ENCODE measurements around the gene MRGPRE.

The MRGPRE gene

GRCh38 chr11:3237119-3237518, 4.9 kb upstream of the MRGPRE start:
- Histone ChIP-seq H3K4me1 (ENCODE audit: control insufficient read depth, low read length) (no peaks in the 10 kb centered on the region), H3K36me3 (ENCODE audit: control insufficient read depth, low read length) (no peaks in the 10 kb centered on the region), H3F3A (ENCODE audit: control insufficient read depth, insufficient read depth) (no peaks in the 10 kb centered on the region), H4K20me1 (ENCODE audit: control insufficient read depth, insufficient read depth, low read depth, low read length) (no peaks in the 10 kb centered on the region), H3K27ac (ENCODE audit: low read depth, low read length) (no peak overlapping the region), H3K27me3 (ENCODE audit: control insufficient read depth, low read length) (no peaks in the 10 kb centered on the region), H3K4me2 (ENCODE audit: low read length) (no peak overlapping the region), H3K9me3 (ENCODE audit: control insufficient read depth, insufficient read depth, low read length) (no peaks in the 10 kb centered on the region), H3K79me2 (ENCODE audit: control insufficient read depth, low read length) (no peaks in the 10 kb centered on the region), H3K9me2 (replicated peaks; ENCODE audit: control insufficient read depth, low read length) (no peaks in the 10 kb centered on the region), H3K4me3 (ENCODE audit: low read length) (no peak overlapping the region)
- TF ChIP-seq, protein P1, sequence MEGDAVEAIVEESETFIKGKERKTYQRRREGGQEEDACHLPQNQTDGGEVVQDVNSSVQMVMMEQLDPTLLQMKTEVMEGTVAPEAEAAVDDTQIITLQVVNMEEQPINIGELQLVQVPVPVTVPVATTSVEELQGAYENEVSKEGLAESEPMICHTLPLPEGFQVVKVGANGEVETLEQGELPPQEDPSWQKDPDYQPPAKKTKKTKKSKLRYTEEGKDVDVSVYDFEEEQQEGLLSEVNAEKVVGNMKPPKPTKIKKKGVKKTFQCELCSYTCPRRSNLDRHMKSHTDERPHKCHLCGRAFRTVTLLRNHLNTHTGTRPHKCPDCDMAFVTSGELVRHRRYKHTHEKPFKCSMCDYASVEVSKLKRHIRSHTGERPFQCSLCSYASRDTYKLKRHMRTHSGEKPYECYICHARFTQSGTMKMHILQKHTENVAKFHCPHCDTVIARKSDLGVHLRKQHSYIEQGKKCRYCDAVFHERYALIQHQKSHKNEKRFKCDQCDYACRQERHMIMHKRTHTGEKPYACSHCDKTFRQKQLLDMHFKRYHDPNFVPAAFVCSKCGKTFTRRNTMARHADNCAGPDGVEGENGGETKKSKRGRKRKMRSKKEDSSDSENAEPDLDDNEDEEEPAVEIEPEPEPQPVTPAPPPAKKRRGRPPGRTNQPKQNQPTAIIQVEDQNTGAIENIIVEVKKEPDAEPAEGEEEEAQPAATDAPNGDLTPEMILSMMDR (IDR thresholded peaks at IDR 0.05; ENCODE audit: low read depth, low read length, poor library complexity, severe bottlenecking) = no peak
- TF ChIP-seq EZH2phosphoT487 (IDR thresholded peaks at IDR 0.05; ENCODE audit: borderline replicate concordance, low read length) = no peak

GRCh38 chr11:3234846-3235245, 2.6 kb upstream of the MRGPRE start:
- H3K4me2 ChIP-seq (ENCODE audit: low read length) = no peak overlapping the region
- no peaks in the 10 kb centered on the region for H3K9me3 ChIP-seq (ENCODE audit: control insufficient read depth, insufficient read depth, low read length)
- TF ChIP-seq EZH2phosphoT487 (IDR thresholded peaks at IDR 0.05; ENCODE audit: borderline replicate concordance, low read length) = no peak
- TF ChIP-seq, protein P1 (IDR thresholded peaks at IDR 0.05; ENCODE audit: low read depth, low read length, poor library complexity, severe bottlenecking) = no peak
- H3K9me2 ChIP-seq (replicated peaks; ENCODE audit: control insufficient read depth, low read length) = no peaks in the 10 kb centered on the region
- H3K27ac ChIP-seq (ENCODE audit: low read depth, low read length) = no peak overlapping the region
- H4K20me1 ChIP-seq (ENCODE audit: control insufficient read depth, insufficient read depth, low read depth, low read length) = no peaks in the 10 kb centered on the region
- no peak overlapping the region for H3K4me3 ChIP-seq (ENCODE audit: low read length)
- H3K36me3 ChIP-seq (ENCODE audit: control insufficient read depth, low read length) = no peaks in the 10 kb centered on the region
- H3K27me3 ChIP-seq (ENCODE audit: control insufficient read depth, low read length) = no peaks in the 10 kb centered on the region
- no peaks in the 10 kb centered on the region for H3K4me1 ChIP-seq (ENCODE audit: control insufficient read depth, low read length)
- no peaks in the 10 kb centered on the region for H3K79me2 ChIP-seq (ENCODE audit: control insufficient read depth, low read length)
- H3F3A ChIP-seq (ENCODE audit: control insufficient read depth, insufficient read depth) = no peaks in the 10 kb centered on the region

- H3K4me3 ChIP-seq (ENCODE audit: low read length) = no peak overlapping the region
- H4K20me1 ChIP-seq (ENCODE audit: control insufficient read depth, insufficient read depth, low read depth, low read length) = no peaks in the 10 kb centered on the region
- no peaks in the 10 kb centered on the region for H3K4me1 ChIP-seq (ENCODE audit: control insufficient read depth, low read length)
- no peak overlapping the region for H3K27ac ChIP-seq (ENCODE audit: low read depth, low read length)
- no peaks in the 10 kb centered on the region for H3F3A ChIP-seq (ENCODE audit: control insufficient read depth, insufficient read depth)
- TF ChIP-seq, protein P1 (IDR thresholded peaks at IDR 0.05; ENCODE audit: low read depth, low read length, poor library complexity, severe bottlenecking) = no peak
- no peak for TF ChIP-seq EZH2phosphoT487 (IDR thresholded peaks at IDR 0.05; ENCODE audit: borderline replicate concordance, low read length)
- H3K36me3 ChIP-seq (ENCODE audit: control insufficient read depth, low read length) = no peaks in the 10 kb centered on the region
- no peaks in the 10 kb centered on the region for H3K79me2 ChIP-seq (ENCODE audit: control insufficient read depth, low read length)
- H3K4me2 ChIP-seq (ENCODE audit: low read length) = no peak overlapping the region
- H3K27me3 ChIP-seq (ENCODE audit: control insufficient read depth, low read length) = no peaks in the 10 kb centered on the region
- no peaks in the 10 kb centered on the region for H3K9me2 ChIP-seq (replicated peaks; ENCODE audit: control insufficient read depth, low read length)
- no peaks in the 10 kb centered on the region for H3K9me3 ChIP-seq (ENCODE audit: control insufficient read depth, insufficient read depth, low read length)
These were observed 739 bp upstream of the MRGPRE start for GRCh38 chr11:3232956-3233355.

- no peaks in the 10 kb centered on the region for H3K4me1 ChIP-seq (ENCODE audit: control insufficient read depth, low read length)
- no peaks in the 10 kb centered on the region for H3K27me3 ChIP-seq (ENCODE audit: control insufficient read depth, low read length)
- no peaks in the 10 kb centered on the region for H3K79me2 ChIP-seq (ENCODE audit: control insufficient read depth, low read length)
- H3K27ac ChIP-seq (ENCODE audit: low read depth, low read length) = no peak overlapping the region
- no peaks in the 10 kb centered on the region for H3K9me2 ChIP-seq (replicated peaks; ENCODE audit: control insufficient read depth, low read length)
- no peak overlapping the region for H3K4me3 ChIP-seq (ENCODE audit: low read length)
- TF ChIP-seq, protein P1 (IDR thresholded peaks at IDR 0.05; ENCODE audit: low read depth, low read length, poor library complexity, severe bottlenecking) = no peak
- TF ChIP-seq EZH2phosphoT487 (IDR thresholded peaks at IDR 0.05; ENCODE audit: borderline replicate concordance, low read length) = no peak
- no peak overlapping the region for H3K4me2 ChIP-seq (ENCODE audit: low read length)
- no peaks in the 10 kb centered on the region for H4K20me1 ChIP-seq (ENCODE audit: control insufficient read depth, insufficient read depth, low read depth, low read length)
- H3F3A ChIP-seq (ENCODE audit: control insufficient read depth, insufficient read depth) = no peaks in the 10 kb centered on the region
- H3K9me3 ChIP-seq (ENCODE audit: control insufficient read depth, insufficient read depth, low read length) = no peaks in the 10 kb centered on the region
- no peaks in the 10 kb centered on the region for H3K36me3 ChIP-seq (ENCODE audit: control insufficient read depth, low read length)
These were observed 717 bp downstream of the MRGPRE start for GRCh38 chr11:3231550-3231850.
